Ishikawa (cell line): Measurements from ENCODE around the gene AXIN2.

Source experiments
- EP300 ChIP-seq: IDR thresholded peaks from 2 replicates; pipeline ENCODE4 v1.6.1; 2012; ENCODE audit warnings: borderline replicate concordance
- FOXM1 ChIP-seq: IDR thresholded peaks from 2 replicates; pipeline ENCODE4 v1.6.1; 2012; ENCODE audit warnings: low read depth, borderline replicate concordance
- NFIC ChIP-seq: IDR thresholded peaks from 2 replicates; pipeline ENCODE4 v1.6.1; 2012
- RAD21 ChIP-seq: IDR thresholded peaks from 2 replicates; pipeline ENCODE4 v1.6.1; 2012; ENCODE audit warnings: low read depth
- TAF1 ChIP-seq: IDR thresholded peaks from 2 replicates; pipeline ENCODE4 v1.6.1; 2012; ENCODE audit warnings: low read depth, mild to moderate bottlenecking
- TCF12 ChIP-seq: IDR thresholded peaks from 2 replicates; pipeline ENCODE4 v1.6.1; 2012; ENCODE audit warnings: low read depth
- USF1 ChIP-seq: IDR thresholded peaks from 2 replicates; pipeline ENCODE4 v1.6.1; 2012
- ZBTB7A ChIP-seq: IDR thresholded peaks from 2 replicates; pipeline ENCODE4 v1.6.1; 2012; ENCODE audit warnings: low read depth

Gene AXIN2

DNA sequence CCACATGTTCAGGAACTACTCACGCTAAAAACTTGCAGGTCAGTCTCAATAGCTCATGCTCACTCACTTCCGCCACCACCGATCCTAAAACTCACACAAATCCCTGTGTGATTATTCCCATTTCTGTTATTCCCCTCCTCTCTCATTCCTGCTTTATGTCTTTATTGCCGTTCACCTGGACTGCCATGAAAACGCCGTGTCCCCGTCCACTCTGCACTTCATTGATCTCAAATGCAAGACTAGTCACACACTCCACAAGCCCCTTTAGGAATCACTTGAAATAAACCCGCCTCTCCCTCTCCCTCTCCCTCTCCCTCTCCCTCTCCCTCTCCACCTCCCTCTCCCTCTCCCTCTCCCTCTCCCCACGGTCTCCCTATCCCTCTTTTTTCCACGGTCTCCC is 78.0 kb downstream of the AXIN2 start:
- TF ChIP-seq EP300 (no peak), NFIC (no peak)

GRCh38 chr17:65482201-65482600 is 79.2 kb downstream of the AXIN2 start:
- TF ChIP-seq ZBTB7A = no peak
- no peak for TF ChIP-seq FOXM1
- no peak for TF ChIP-seq TCF12
- no peak for TF ChIP-seq USF1

GRCh38 chr17:65479282-65479681 is 82.2 kb downstream of the AXIN2 start:
- TF ChIP-seq FOXM1 (no peak), TAF1 (no peak), ZBTB7A (no peak), RAD21 (no peak)
